ENCODE results near the gene UQCR11.

DNA sequence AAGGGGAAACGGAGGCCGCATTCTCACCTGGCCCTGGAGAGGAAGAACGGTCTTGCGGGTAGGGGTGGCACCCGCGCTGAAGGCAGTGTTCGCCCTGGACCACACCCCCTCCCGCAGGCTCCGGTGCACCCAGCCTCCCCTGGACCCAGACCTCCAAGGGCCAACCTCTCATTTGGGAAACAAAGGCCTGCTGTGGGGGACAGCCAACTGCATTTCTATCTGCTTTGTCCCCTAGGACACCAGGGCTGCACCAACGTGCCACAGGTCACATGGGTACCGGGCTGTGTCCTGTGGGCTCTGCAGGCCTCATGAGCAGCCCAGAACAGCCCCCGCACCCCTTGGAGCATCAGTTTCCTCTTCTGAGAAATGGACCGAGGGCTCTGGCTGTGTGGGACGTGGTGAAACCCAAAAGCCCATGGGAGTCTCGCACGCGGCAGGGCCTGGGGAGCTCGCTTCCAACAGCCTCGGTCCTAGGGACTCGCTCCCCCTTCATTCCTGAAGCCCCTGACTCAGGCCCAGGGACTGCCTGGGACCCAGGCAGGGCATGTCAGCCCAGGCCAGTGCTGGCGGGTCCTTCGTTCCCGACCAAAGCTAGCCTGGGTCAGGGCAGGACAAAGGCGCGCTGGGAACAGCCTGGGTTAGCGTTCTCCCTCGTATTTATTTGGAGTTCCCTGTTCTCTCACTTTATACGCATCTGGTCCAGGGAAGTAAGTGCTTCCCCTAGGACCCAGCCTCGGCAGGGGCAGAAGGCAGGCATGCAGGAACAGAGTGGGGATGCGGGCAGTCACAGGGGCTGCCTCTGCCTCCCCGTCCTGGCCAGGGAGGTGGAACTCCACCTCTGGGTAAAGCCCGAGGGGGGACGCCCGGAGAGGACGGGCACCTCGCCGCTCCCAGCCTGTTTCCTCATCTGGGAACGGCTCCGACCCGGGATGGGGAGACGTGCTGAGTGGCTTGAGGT is 42.5 kb upstream of the UQCR11 start:
- TF ChIP-seq EZH2phosphoT487 (IDR thresholded peaks at IDR 0.05; ENCODE audit: low read length) (no peak), CTCF (IDR thresholded peaks at IDR 0.05; ENCODE audit: low read length) (no peak)

Measured in MM.1S (cell line).